ENCODE results near the gene BCO1.

The BCO1 gene

DNA sequence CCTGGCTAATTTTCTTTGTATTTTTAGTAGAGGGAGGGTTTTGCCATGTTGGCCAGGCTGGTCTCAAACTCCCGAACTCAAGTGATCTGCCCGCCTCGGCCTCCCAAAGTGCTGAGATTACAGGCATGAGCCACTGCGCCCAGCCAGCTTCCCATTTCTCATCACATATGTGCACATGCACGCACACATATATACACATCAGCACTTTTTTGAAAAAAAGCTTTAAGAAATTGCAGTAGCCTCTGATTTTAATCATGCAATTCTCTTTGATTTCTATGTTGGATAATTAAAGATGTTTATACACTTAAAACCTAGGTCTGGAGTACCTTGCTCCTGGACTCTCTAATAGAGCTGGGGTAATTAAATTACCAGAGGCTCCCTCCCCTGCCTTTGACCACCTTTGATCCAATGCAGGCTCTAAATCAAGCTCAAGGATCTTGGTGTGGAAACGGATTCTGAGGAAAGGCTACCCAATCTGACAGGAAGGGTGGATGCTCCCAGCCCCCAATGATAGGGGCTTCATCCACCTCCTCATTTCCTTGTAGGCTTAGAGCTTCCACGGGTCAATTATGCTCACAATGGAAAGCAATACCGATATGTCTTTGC, 46.6 kb downstream of the BCO1 start:
- H3K4me1 ChIP-seq (ENCODE audit: control insufficient read depth, insufficient read depth, low read length): no peaks in the 10 kb centered on the region
- no peaks in the 10 kb centered on the region for H3K9me3 ChIP-seq (ENCODE audit: control insufficient read depth, insufficient read depth, low read depth, low read length)
- H3K4me3 ChIP-seq (ENCODE audit: low read depth, low read length): no peak overlapping the region
- H3K27ac ChIP-seq (ENCODE audit: extremely low read depth, low read depth, low read length): no peak overlapping the region
- TF ChIP-seq OSR2 (tag by site-specific recombination; IDR thresholded peaks at IDR 0.05) (no peak), PRDM2 (tag by site-specific recombination; IDR thresholded peaks at IDR 0.05; ENCODE audit: borderline replicate concordance) (no peak), ZBTB17 (tag by site-specific recombination; IDR thresholded peaks at IDR 0.05) (no peak), ZNF658 (tag by site-specific recombination; IDR thresholded peaks at IDR 0.05) (no peak), GLI2 (tag by site-specific recombination; IDR thresholded peaks at IDR 0.05; ENCODE audit: borderline replicate concordance, low read depth) (no peak), HOXC10 (CRISPR knock-in tag; IDR thresholded peaks at IDR 0.05) (no peak), ZNF433 (tag by site-specific recombination; IDR thresholded peaks at IDR 0.05; ENCODE audit: low read depth) (no peak), ZBTB1 (tag by site-specific recombination; IDR thresholded peaks at IDR 0.05) (no peak), KLF8 (tag by site-specific recombination; IDR thresholded peaks at IDR 0.05) (no peak), ZNF24 (tag by site-specific recombination; IDR thresholded peaks at IDR 0.05) (no peak), ZNF600 (tag by site-specific recombination; IDR thresholded peaks at IDR 0.05) (no peak)
- TF ChIP-seq, protein P1, sequence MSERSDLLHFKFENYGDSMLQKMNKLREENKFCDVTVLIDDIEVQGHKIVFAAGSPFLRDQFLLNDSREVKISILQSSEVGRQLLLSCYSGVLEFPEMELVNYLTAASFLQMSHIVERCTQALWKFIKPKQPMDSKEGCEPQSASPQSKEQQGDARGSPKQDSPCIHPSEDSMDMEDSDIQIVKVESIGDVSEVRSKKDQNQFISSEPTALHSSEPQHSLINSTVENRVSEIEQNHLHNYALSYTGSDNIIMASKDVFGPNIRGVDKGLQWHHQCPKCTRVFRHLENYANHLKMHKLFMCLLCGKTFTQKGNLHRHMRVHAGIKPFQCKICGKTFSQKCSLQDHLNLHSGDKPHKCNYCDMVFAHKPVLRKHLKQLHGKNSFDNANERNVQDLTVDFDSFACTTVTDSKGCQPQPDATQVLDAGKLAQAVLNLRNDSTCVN (tag by site-specific recombination; optimal IDR thresholded peaks at IDR 0.05): no peak
- TF ChIP-seq, protein P2, sequence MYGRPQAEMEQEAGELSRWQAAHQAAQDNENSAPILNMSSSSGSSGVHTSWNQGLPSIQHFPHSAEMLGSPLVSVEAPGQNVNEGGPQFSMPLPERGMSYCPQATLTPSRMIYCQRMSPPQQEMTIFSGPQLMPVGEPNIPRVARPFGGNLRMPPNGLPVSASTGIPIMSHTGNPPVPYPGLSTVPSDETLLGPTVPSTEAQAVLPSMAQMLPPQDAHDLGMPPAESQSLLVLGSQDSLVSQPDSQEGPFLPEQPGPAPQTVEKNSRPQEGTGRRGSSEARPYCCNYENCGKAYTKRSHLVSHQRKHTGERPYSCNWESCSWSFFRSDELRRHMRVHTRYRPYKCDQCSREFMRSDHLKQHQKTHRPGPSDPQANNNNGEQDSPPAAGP (tag by site-specific recombination; IDR thresholded peaks at IDR 0.05): no peak
- H3K36me3 ChIP-seq (ENCODE audit: control insufficient read depth in 2 of 2, insufficient read depth in 1 of 2, low read length in 2 of 2): no peaks in the 10 kb centered on the region
- CTCF ChIA-PET: no interaction called here
- POLR2A ChIA-PET: no interaction called here

- POLR2A ChIA-PET: no interaction called here
- no peak for TF ChIP-seq ZNF350 (tag by site-specific recombination; IDR thresholded peaks at IDR 0.05)
- no peak for TF ChIP-seq ZNF514 (tag by site-specific recombination; IDR thresholded peaks at IDR 0.05)
- no peak for TF ChIP-seq KLF8 (tag by site-specific recombination; IDR thresholded peaks at IDR 0.05)
- no peak for TF ChIP-seq ZNF626 (tag by site-specific recombination; IDR thresholded peaks at IDR 0.05)
- TF ChIP-seq, protein P3, sequence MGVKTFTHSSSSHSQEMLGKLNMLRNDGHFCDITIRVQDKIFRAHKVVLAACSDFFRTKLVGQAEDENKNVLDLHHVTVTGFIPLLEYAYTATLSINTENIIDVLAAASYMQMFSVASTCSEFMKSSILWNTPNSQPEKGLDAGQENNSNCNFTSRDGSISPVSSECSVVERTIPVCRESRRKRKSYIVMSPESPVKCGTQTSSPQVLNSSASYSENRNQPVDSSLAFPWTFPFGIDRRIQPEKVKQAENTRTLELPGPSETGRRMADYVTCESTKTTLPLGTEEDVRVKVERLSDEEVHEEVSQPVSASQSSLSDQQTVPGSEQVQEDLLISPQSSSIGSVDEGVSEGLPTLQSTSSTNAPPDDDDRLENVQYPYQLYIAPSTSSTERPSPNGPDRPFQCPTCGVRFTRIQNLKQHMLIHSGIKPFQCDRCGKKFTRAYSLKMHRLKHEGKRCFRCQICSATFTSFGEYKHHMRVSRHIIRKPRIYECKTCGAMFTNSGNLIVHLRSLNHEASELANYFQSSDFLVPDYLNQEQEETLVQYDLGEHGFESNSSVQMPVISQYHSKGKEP (tag by site-specific recombination; IDR thresholded peaks at IDR 0.05): no peak
- no peak for TF ChIP-seq YY2 (tag by site-specific recombination; IDR thresholded peaks at IDR 0.05)
- no peak for TF ChIP-seq PBX3 (CRISPR knock-in tag; IDR thresholded peaks at IDR 0.05)
- TF ChIP-seq, protein P4, sequence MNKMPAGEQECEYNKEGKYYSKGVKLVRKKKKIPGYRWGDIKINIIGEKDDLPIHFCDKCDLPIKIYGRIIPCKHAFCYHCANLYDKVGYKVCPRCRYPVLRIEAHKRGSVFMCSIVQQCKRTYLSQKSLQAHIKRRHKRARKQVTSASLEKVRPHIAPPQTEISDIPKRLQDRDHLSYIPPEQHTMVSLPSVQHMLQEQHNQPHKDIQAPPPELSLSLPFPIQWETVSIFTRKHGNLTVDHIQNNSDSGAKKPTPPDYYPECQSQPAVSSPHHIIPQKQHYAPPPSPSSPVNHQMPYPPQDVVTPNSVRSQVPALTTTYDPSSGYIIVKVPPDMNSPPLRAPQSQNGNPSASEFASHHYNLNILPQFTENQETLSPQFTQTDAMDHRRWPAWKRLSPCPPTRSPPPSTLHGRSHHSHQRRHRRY (tag by site-specific recombination; IDR thresholded peaks at IDR 0.05): no peak
- no peak for TF ChIP-seq ZBTB8A (tag by site-specific recombination; IDR thresholded peaks at IDR 0.05)
- TF ChIP-seq ELK4 (IDR thresholded peaks at IDR 0.05; ENCODE audit: borderline replicate concordance, low read depth, low read length): no peak
Observed at GRCh38 chr16:81286190-81286589, 47.7 kb downstream of the BCO1 start.

More at GRCh38 chr16:81286190-81286589, 47.7 kb downstream of the BCO1 start:
- CTCF ChIA-PET: no interaction called here
- Histone ChIP-seq H3K4me1 (ENCODE audit: control insufficient read depth, insufficient read depth, low read length) (no peaks in the 10 kb centered on the region), H3K36me3 (ENCODE audit: control insufficient read depth in 2 of 2, insufficient read depth in 1 of 2, low read length in 2 of 2) (no peaks in the 10 kb centered on the region), H3K27ac (ENCODE audit: extremely low read depth, low read depth, low read length) (no peak overlapping the region), H3K9me3 (ENCODE audit: control insufficient read depth, insufficient read depth, low read depth, low read length) (no peaks in the 10 kb centered on the region), H3K4me3 (ENCODE audit: low read depth, low read length) (no peak overlapping the region)

Measured in HEK293 (cell line).